ENCODE results near the gene SCN2B.

DNA sequence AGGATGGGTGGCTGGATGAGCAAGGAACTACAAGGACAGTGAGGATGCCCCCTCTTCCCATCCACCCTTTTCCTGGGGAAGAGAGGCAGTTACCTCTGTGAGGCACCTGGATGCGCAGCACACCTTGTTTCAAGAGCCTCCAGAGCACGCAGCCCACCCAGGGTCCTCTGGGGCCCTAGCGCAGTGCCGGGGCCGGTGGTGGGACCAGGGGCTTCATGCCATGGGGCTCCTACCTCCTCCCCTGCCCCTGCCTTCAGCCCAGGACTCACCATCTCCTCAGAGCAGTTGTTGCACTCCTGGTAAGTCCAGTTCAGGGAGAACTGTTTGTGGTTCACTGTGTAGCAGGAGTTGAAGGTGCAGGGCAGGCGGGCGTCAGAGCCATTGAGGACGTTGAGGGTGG lies 8.1 kb downstream of the SCN2B start:
- TF ChIP-seq EZH2 (IDR thresholded peaks at IDR 0.05; ENCODE audit: borderline replicate concordance, low read depth, low read length, poor library complexity, severe bottlenecking): no peak
- TF ChIP-seq, protein P1, sequence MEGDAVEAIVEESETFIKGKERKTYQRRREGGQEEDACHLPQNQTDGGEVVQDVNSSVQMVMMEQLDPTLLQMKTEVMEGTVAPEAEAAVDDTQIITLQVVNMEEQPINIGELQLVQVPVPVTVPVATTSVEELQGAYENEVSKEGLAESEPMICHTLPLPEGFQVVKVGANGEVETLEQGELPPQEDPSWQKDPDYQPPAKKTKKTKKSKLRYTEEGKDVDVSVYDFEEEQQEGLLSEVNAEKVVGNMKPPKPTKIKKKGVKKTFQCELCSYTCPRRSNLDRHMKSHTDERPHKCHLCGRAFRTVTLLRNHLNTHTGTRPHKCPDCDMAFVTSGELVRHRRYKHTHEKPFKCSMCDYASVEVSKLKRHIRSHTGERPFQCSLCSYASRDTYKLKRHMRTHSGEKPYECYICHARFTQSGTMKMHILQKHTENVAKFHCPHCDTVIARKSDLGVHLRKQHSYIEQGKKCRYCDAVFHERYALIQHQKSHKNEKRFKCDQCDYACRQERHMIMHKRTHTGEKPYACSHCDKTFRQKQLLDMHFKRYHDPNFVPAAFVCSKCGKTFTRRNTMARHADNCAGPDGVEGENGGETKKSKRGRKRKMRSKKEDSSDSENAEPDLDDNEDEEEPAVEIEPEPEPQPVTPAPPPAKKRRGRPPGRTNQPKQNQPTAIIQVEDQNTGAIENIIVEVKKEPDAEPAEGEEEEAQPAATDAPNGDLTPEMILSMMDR (conservative IDR thresholded peaks at IDR 0.05; ENCODE audit: low read depth, low read length): no peak

All from A673 (cell line).